CD4-positive, CD25-positive, alpha-beta regulatory T cell (primary cell): Measurements from ENCODE around the gene KLHL18. TPM values are rescaled to one million over a fixed set of nuclear protein-coding genes. Genes with fewer than 3 reads are reported as not detected.
"Not testable (repeated sequence)": the region's sequence is repeated elsewhere in the genome, so short reads cannot be mapped to it uniquely, and the experiment has no call there.

ENCODE experiments used
- ATAC-seq, 2 donors: fragments of 150-1000 bp; cut with Tn5 transposase; one replicate each; pipeline ENCODE4 v1.10.0; 2021; ENCODE audit warnings: low read depth in 2 of 2, moderate number of reproducible peaks in 2 of 2, moderate library complexity in 1 of 2
- DNase-seq, 3 donors: peaks; one replicate each; pipeline versions ENCODE4 v3.0.0 to v3.0.0-alpha.2; 2012 to 2022; ENCODE audit warnings: mixed read lengths in 1 of 3
- H3K27ac ChIP-seq: one replicate; pipeline ENCODE4 v1.7.0; 2013; ENCODE audit warnings: mild to moderate bottlenecking, low read length; ENCODE audit not compliant: insufficient read depth, poor library complexity, severe bottlenecking
- H3K27me3 ChIP-seq: one replicate; pipeline ENCODE4 v1.7.0; 2013; ENCODE audit warnings: low read length; ENCODE audit not compliant: control insufficient read depth, insufficient read depth
- H3K36me3 ChIP-seq: one replicate; pipeline ENCODE4 v1.7.0; 2013; ENCODE audit warnings: mild to moderate bottlenecking, low read length, moderate library complexity; ENCODE audit not compliant: control insufficient read depth, insufficient read depth
- H3K4me1 ChIP-seq: 2 replicates; pipeline ENCODE4 v1.7.0; 2013; ENCODE audit warnings: mild to moderate bottlenecking, low read length; ENCODE audit not compliant: insufficient read depth, control insufficient read depth, poor library complexity, severe bottlenecking
- H3K4me3 ChIP-seq: one replicate; pipeline ENCODE4 v1.7.0; 2013; ENCODE audit warnings: low read depth, mild to moderate bottlenecking, low read length, moderate library complexity
- H3K9me3 ChIP-seq, 2 experiments: 1 replicate in 1 of 2; 2 replicates in 1 of 2; pipeline ENCODE4 v1.7.0; 2013; ENCODE audit warnings: low read length in 2 of 2, mild to moderate bottlenecking in 1 of 2, moderate library complexity in 1 of 2; ENCODE audit not compliant: control insufficient read depth in 2 of 2
- H3K27ac Mint-ChIP-seq, 3 donors: one replicate each; pipeline ENCODE4 v1.8.0; 2020 to 2022; ENCODE audit warnings: mild to moderate bottlenecking in 3 of 3, mixed read lengths in 3 of 3, moderate library complexity in 2 of 3
- H3K27me3 Mint-ChIP-seq: one replicate; pipeline ENCODE4 v1.8.0; 2022; ENCODE audit warnings: mild to moderate bottlenecking, mixed read lengths
- H3K36me3 Mint-ChIP-seq: one replicate; pipeline ENCODE4 v1.8.0; 2020; ENCODE audit warnings: mixed read lengths
- H3K4me1 Mint-ChIP-seq, 4 donors: one replicate each; pipeline ENCODE4 v1.8.0; 2020 to 2022; ENCODE audit warnings: mixed read lengths in 4 of 4, mild to moderate bottlenecking in 1 of 4
- H3K4me3 Mint-ChIP-seq, 4 donors: one replicate each; pipeline ENCODE4 v1.8.0; 2020 to 2022; ENCODE audit warnings: mild to moderate bottlenecking in 4 of 4, mixed read lengths in 4 of 4, moderate library complexity in 3 of 4
- H3K9me3 Mint-ChIP-seq, 7 donors: one replicate each; pipeline ENCODE4 v1.8.0; 2020 to 2022; ENCODE audit warnings: mixed read lengths in 7 of 7, mild to moderate bottlenecking in 3 of 7, moderate library complexity in 2 of 7
- polyA plus RNA-seq, 4 donors: library from polyadenylated mRNA; unstranded; fragments of 300-500 nt; fragmentation: Illumina TruSeq; gene quantifications; one replicate each; pipeline ENCODE4 v1.2.3, GENCODE V29; 2021
- total RNA-seq: library from RNA; stranded (reverse); gene quantifications from one replicate; pipeline ENCODE4 v1.2.3, GENCODE V29; 2022

Gene KLHL18
- total and polyA plus RNA-seq, 5 donors from 2014 or later = 11.0 to 48.9 (median 15.2) TPM

GRCh38 chr3:47306022-47306421, 23.3 kb downstream of the KLHL18 start:
- Mint-ChIP-seq H3K27ac (no peak overlapping the region), H3K36me3 (peaks cover 41% of the 10 kb centered on the region), H3K9me3 (no peaks in the 10 kb centered on the region), H3K4me1 (peaks cover 17 to 35% (median 32%) of the 10 kb centered on the region in 4 donors), H3K27me3 (no peaks in the 10 kb centered on the region), H3K4me3 (no peak overlapping the region)
- H3K4me1 ChIP-seq = no peaks in the 10 kb centered on the region
- ATAC-seq (no peak), DNase-seq (no peak)
- no peak overlapping the region for H3K27ac ChIP-seq
- H3K27me3 ChIP-seq = no peaks in the 10 kb centered on the region
- no peaks in the 10 kb centered on the region for H3K9me3 ChIP-seq
- H3K4me3 ChIP-seq = no peak overlapping the region
- peaks cover 28% of the 10 kb centered on the region for H3K36me3 ChIP-seq

GRCh38 chr3:47309231-47309630, 26.5 kb downstream of the KLHL18 start:
- H3K36me3 Mint-ChIP-seq = peaks cover 22% of the 10 kb centered on the region
- ATAC-seq, H3K27ac ChIP-seq, H3K36me3 ChIP-seq, DNase-seq, H3K4me1 ChIP-seq, H3K27me3 ChIP-seq, H3K4me3 ChIP-seq, H3K4me3 Mint-ChIP-seq, H3K9me3 ChIP-seq, H3K27ac Mint-ChIP-seq, H3K27me3 Mint-ChIP-seq, H3K9me3 Mint-ChIP-seq: not testable (repeated sequence)
- H3K4me1 Mint-ChIP-seq = peaks cover 14 to 38% (median 31%) of the 10 kb centered on the region in 4 donors

GRCh38 chr3:47310391-47310790, 27.6 kb downstream of the KLHL18 start:
- H3K4me3 ChIP-seq = no peak overlapping the region
- no peaks in the 10 kb centered on the region for H3K27me3 Mint-ChIP-seq
- H3K27ac ChIP-seq = no peak overlapping the region
- peak overlapping the region in 1 of 3 donors; percentile 13 for H3K27ac Mint-ChIP-seq
- no peak for ATAC-seq
- no peaks in the 10 kb centered on the region for H3K27me3 ChIP-seq
- peaks cover 14% of the 10 kb centered on the region for H3K36me3 Mint-ChIP-seq
- no peak overlapping the region for H3K4me3 Mint-ChIP-seq
- H3K4me1 Mint-ChIP-seq = peaks cover 13 to 40% (median 31%) of the 10 kb centered on the region in 4 donors
- H3K36me3 ChIP-seq = peaks cover 5% of the 10 kb centered on the region
- DNase-seq = no peak
- no peaks in the 10 kb centered on the region for H3K4me1 ChIP-seq
- no peaks in the 10 kb centered on the region for H3K9me3 Mint-ChIP-seq
- no peaks in the 10 kb centered on the region for H3K9me3 ChIP-seq

GRCh38 chr3:47313341-47314055, 30.8 kb downstream of the KLHL18 start:
- DNase-seq = no peak
- no peaks in the 10 kb centered on the region for H3K36me3 ChIP-seq
- no peak for ATAC-seq
- Mint-ChIP-seq H3K27me3 (no peaks in the 10 kb centered on the region), H3K4me1 (peaks cover 6 to 32% (median 26%) of the 10 kb centered on the region in 4 donors), H3K4me3 (no peak overlapping the region), H3K27ac (peak overlapping the region in 1 of 3 donors; percentile 60), H3K9me3 (no peaks in the 10 kb centered on the region), H3K36me3 (peaks cover 8% of the 10 kb centered on the region)
- no peaks in the 10 kb centered on the region for H3K27me3 ChIP-seq
- H3K27ac ChIP-seq = no peak overlapping the region
- no peak overlapping the region for H3K4me3 ChIP-seq
- no peaks in the 10 kb centered on the region for H3K4me1 ChIP-seq
- H3K9me3 ChIP-seq = no peaks in the 10 kb centered on the region

GRCh38 chr3:47314056-47314764, 31.5 kb downstream of the KLHL18 start:
- H3K36me3 Mint-ChIP-seq = peaks cover 5% of the 10 kb centered on the region
- DNase-seq (no peak), ATAC-seq (no peak)
- H3K27me3 Mint-ChIP-seq = no peaks in the 10 kb centered on the region
- peaks cover 6 to 29% (median 26%) of the 10 kb centered on the region in 4 donors for H3K4me1 Mint-ChIP-seq
- Histone ChIP-seq H3K27ac (no peak overlapping the region), H3K4me3 (no peak overlapping the region), H3K27me3 (no peaks in the 10 kb centered on the region), H3K36me3 (no peaks in the 10 kb centered on the region), H3K9me3 (no peaks in the 10 kb centered on the region), H3K4me1 (no peaks in the 10 kb centered on the region)
- H3K4me3 Mint-ChIP-seq = no peak overlapping the region
- peak overlapping the region in 2 of 3 donors; percentile 60 to 70 for H3K27ac Mint-ChIP-seq
- no peaks in the 10 kb centered on the region for H3K9me3 Mint-ChIP-seq

- DNase-seq (no peak), ATAC-seq (no peak)
- Mint-ChIP-seq H3K36me3 (peaks cover 2% of the 10 kb centered on the region), H3K9me3 (no peaks in the 10 kb centered on the region), H3K4me1 (peaks cover 5 to 27% (median 24%) of the 10 kb centered on the region in 4 donors), H3K4me3 (no peak overlapping the region), H3K27ac (peak overlapping the region in 2 of 3 donors; percentile 60 to 74), H3K27me3 (no peaks in the 10 kb centered on the region)
- Histone ChIP-seq H3K36me3 (peaks cover 8% of the 10 kb centered on the region), H3K4me3 (no peak overlapping the region), H3K4me1 (no peaks in the 10 kb centered on the region), H3K27ac (no peak overlapping the region), H3K9me3 (no peaks in the 10 kb centered on the region), H3K27me3 (no peaks in the 10 kb centered on the region)
Measured at GRCh38 chr3:47315069-47315647, 32.4 kb downstream of the KLHL18 start.

GRCh38 chr3:47316151-47316550, 33.4 kb downstream of the KLHL18 start:
- DNase-seq, H3K4me3 ChIP-seq, H3K27me3 Mint-ChIP-seq, H3K36me3 Mint-ChIP-seq, H3K4me1 ChIP-seq, H3K9me3 ChIP-seq, H3K9me3 Mint-ChIP-seq, H3K27ac ChIP-seq, H3K27me3 ChIP-seq, H3K4me3 Mint-ChIP-seq, H3K27ac Mint-ChIP-seq, ATAC-seq: not testable (repeated sequence)
- H3K36me3 ChIP-seq = peaks cover 17% of the 10 kb centered on the region
- H3K4me1 Mint-ChIP-seq = peaks cover 3 to 23% (median 16%) of the 10 kb centered on the region in 4 donors
